Aorta (tissue), 5 donors: Measurements from ENCODE around the gene YTHDF1. TPM values are rescaled to one million over a fixed set of nuclear protein-coding genes. Genes with fewer than 3 reads are reported as not detected.

Source experiments
- ATAC-seq: fragments of 200-7000 bp; cut with Tn5 transposase; one replicate; pipeline ENCODE4 v1.9.1; 2022; ENCODE audit warnings: moderate library complexity; ENCODE audit not compliant: low FRiP score
- DNase-seq, 2 donors: peaks; one replicate each; pipeline ENCODE4 v3.0.0-alpha.2; 2020
- H3K27ac ChIP-seq, 2 donors: one replicate each; pipeline ENCODE4 v1.5.1; 2013; ENCODE audit warnings: low read length in 2 of 2, mild to moderate bottlenecking in 2 of 2, moderate library complexity in 2 of 2, control low read depth in 1 of 2, inconsistent platforms in 1 of 2, low read depth in 1 of 2
- H3K27me3 ChIP-seq, 2 donors: one replicate each; pipeline ENCODE4 v1.6.1; 2013; ENCODE audit warnings: control low read depth in 1 of 2, low read length in 1 of 2, mild to moderate bottlenecking in 1 of 2, moderate library complexity in 1 of 2; ENCODE audit not compliant: insufficient read depth in 2 of 2, control insufficient read depth in 1 of 2
- H3K36me3 ChIP-seq, 2 donors: one replicate each; pipeline ENCODE4 v1.6.1; 2013; ENCODE audit warnings: control low read depth in 1 of 2, low read length in 1 of 2, mild to moderate bottlenecking in 1 of 2; ENCODE audit not compliant: insufficient read depth in 2 of 2, control insufficient read depth in 1 of 2
- H3K4me1 ChIP-seq, 2 donors: one replicate each; pipeline ENCODE4 v1.6.1; 2013; ENCODE audit warnings: low read length in 2 of 2, control low read depth in 1 of 2, mild to moderate bottlenecking in 1 of 2, moderate library complexity in 1 of 2; ENCODE audit not compliant: insufficient read depth in 2 of 2, control insufficient read depth in 1 of 2
- H3K4me3 ChIP-seq, 2 donors: one replicate each; pipeline ENCODE4 v1.5.1; 2013; ENCODE audit warnings: low read length in 2 of 2, control low read depth in 1 of 2, mild to moderate bottlenecking in 1 of 2
- H3K9me3 ChIP-seq: one replicate; pipeline ENCODE4 v1.6.1; 2013; ENCODE audit warnings: mild to moderate bottlenecking, low read length; ENCODE audit not compliant: control insufficient read depth
- WGBS, 2 donors: extraction: QIAGEN DNeasy Blood & Tissue Kit; methylation state at CpG; one replicate each; pipeline ENCODE4 v1.1.7; 2013; 5-methylcytosine and 5-hydroxymethylcytosine counted together
- intact Hi-C, 2 donors: fragments of 100-400 bp; cut with DNase I; formaldehyde crosslinking; loops; one replicate each; pipeline versions ENCODE4 v1.14.2 to v1.15.0; 2022
- microRNA-seq, 2 donors: library from miRNA; unstranded; fragments of <30 nt; microRNA quantifications; one replicate each; pipeline ENCODE4 v1.2.0, GENCODE V29; 2020
- polyA plus RNA-seq, 2 donors: library from polyadenylated mRNA; stranded (reverse); fragments of 200-250 nt; gene quantifications; one replicate each; pipeline ENCODE4 v1.2.3, GENCODE V29; 2013
- total RNA-seq, 2 donors: library from RNA; stranded (reverse); fragmentation: NEBNext Ultra II Directional; extraction: Animal tissue kit (Norgen Biotek cat#: 25700); gene quantifications; one replicate each; pipeline ENCODE4 v1.2.1, GENCODE V29; 2021
- donor health status: healthy with polysubstance abuse.
- donor health status: Bipolar disorder and iron deficiency.
- donor health status: DM: no; HTN: no; CAD: no.
- donor health status: DM: no; HTN: no; CAD: no.
- donor health status: DM: yes; HTN: yes; CAD: no.

YTHDF1 gene
- total and polyA plus RNA-seq, 4 donors = 19.8 to 30.4 (median 24.7) TPM

DNA sequence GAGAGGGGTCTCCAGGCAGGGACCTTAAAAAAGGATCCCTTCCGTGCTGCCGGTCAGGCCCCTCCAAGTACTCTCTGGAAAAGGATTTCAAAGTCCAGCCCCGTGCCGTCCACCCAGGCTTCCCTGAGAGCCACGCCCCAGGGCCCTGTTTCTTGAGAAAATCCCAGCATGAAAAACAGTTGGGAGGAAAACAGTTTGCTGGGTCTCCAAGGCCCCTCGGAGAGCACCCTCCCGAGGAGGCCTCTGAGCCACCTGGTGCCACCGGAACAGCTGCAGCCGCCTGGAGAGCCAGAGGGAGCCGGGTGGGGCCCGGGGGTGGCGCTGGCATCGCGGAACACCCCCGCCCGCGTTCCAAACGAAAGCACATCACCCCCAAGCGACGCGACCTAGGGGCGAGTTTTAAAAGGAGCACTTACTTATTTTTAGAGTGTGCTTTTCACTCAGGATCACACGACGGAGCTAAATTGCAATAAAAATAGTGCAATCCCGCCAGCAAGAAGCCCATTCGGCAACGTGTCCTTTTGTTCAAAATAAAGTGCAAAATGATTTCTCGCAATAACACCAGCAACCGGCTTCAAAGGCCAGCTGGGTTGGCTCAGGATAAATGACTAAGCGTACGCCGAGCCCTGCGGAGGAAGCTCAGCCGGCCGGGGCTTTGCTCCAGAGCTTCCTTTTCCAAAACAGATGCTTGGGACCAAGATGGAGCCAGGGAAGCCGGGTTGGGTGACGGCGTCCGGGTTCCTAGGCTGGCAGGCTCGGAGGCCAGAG is 64.2 kb downstream of the YTHDF1 start:
- ATAC-seq (no peak), DNase-seq (peak; percentile 32 to 70)
- Histone ChIP-seq H3K4me1 (no peaks in the 10 kb centered on the region), H3K27ac (no peak overlapping the region), H3K27me3 (no peaks in the 10 kb centered on the region), H3K36me3 (no peaks in the 10 kb centered on the region), H3K9me3 (peaks cover 4% of the 10 kb centered on the region), H3K4me3 (no peak overlapping the region)
- intact Hi-C loops = no loop called here
- 10 to 22% methylated on average over 40 of the region's 40 CpGs for WGBS, 2 donors

DNA sequence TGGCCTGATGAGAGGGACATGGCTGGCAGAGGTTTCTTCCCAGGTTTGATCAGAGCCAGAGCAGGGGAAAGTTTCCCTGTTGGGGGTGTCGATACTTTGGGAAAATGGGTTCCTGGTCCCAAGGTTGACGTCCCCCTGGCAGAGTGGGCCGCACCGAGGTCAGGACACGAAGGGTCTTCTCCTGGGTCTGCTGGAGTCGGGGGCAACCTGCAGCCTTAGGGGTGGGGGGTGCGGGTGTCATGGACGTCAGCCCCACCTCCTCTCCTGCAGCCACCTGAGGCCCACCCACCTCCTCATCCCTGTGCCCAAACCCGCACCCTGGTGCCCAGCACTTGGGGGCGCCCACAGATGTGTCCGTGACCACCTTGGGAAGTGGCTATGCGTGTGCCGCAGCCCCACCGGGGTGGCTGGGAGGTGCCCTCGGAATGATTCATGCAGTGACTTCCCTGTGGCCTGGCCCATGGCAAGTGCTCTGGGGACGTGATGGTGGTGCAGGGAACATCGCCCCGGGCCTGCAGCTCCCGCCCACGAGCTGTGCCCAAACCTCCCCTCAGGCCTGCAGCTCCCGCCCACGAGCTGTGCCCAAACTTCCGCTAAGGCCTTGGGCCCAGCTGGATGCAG is 64.9 kb downstream of the YTHDF1 start:
- Histone ChIP-seq H3K4me1 (no peaks in the 10 kb centered on the region), H3K36me3 (no peaks in the 10 kb centered on the region), H3K4me3 (no peak overlapping the region), H3K27me3 (no peaks in the 10 kb centered on the region), H3K27ac (no peak overlapping the region), H3K9me3 (peaks cover 4% of the 10 kb centered on the region)
- WGBS, 2 donors = 72 to 77% methylated on average over 22 to 23 of the region's 23 CpGs
- DNase-seq (peak; percentile 38 to 64), ATAC-seq (peak; percentile 31)
- intact Hi-C loops = no loop called here

DNA sequence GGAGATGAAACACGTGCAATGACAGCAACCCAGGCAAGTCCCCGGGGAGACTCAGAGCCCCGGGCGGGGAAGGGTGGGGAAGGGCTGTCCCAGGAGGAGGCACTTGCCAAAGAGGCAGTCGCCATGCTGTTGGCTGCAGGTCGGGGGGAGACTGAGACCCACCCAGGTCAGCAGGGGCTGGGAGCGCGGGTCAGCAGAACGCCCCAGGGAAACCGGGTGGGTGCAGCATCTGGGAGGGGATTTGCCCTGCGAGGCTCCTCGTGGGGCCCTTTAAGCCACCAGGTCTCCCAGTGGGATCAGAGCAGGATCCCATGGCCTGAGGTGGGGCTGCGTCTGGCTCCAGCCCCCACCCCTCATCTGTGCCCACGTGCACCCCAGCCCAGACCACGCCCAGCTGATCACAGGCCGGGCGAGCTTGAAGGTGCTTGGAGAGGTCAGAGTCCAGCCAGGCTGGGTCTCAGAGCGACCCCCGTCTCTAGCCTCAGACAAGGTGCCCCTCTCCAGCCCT is 65.5 kb downstream of the YTHDF1 start:
- Histone ChIP-seq H3K27ac (no peak overlapping the region), H3K9me3 (peaks cover 4% of the 10 kb centered on the region), H3K4me3 (no peak overlapping the region), H3K4me1 (no peaks in the 10 kb centered on the region), H3K36me3 (no peaks in the 10 kb centered on the region), H3K27me3 (no peaks in the 10 kb centered on the region)
- WGBS, 2 donors = 78 to 81% methylated on average over 19 of the region's 19 CpGs
- ATAC-seq (peak; percentile 55), DNase-seq (peak; percentile 33 to 73)
- intact Hi-C loops = no loop called here

DNA sequence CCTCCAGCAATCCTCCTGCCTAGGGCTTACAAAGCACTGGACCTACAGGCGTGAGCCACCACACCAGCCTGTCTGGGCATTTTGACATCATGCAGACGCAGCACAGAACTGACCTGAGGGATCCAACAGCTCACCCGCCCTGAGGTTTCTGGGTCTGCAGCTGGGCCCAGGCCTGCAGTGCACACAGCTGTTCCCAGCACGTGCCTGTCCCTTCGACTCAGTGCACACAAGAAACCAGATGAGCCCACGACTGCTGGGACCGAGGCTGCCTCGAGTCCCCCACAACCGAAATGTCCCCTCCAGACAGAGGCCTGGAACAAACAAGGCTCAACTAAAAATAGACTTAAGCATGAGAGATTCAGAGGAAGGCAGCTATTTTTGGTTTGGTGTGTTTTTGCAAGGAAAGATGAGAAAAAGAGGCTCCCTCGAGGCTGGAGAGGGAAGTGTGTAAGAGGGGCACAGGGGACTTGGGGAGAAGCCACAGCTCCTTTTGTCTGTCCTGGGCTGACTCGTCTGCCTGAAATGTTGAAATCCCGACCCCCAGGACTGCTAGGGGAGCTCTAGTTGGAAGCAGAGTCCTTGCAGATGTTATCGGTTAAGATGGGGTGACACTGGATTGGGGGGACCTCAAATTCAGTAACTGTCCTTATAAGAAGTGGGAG is 66.3 kb downstream of the YTHDF1 start:
- H3K27me3 ChIP-seq = no peaks in the 10 kb centered on the region
- no peak for ATAC-seq
- H3K9me3 ChIP-seq = peaks cover 4% of the 10 kb centered on the region
- no peak overlapping the region for H3K4me3 ChIP-seq
- no peaks in the 10 kb centered on the region for H3K4me1 ChIP-seq
- 27 to 28% methylated on average over 13 of the region's 13 CpGs for WGBS, 2 donors
- intact Hi-C loops = no loop called here
- DNase-seq = peak; percentile 12 to 13
- no peaks in the 10 kb centered on the region for H3K36me3 ChIP-seq
- no peak overlapping the region for H3K27ac ChIP-seq

DNA sequence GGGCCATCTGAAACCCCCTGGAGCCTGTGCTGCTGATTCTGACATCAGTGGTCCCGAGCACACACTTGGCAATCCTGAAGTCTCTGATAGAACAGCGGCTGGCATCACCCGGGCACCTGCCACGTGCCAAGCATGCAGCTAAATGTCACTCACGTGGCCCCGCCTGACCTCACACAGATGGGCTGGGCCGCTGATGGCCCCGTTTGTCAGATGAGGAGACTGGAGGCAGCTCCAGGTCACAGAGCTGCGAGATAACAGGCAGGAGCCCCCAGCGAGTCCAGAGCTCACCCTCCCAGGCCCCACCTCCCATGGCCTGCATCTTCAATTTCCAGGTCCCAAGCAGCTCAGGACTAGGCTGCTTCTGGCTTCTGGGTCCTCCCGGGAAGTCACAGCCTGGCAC is 67.2 kb downstream of the YTHDF1 start:
- ATAC-seq (no peak), DNase-seq (peak; percentile 18 to 31)
- Histone ChIP-seq H3K4me1 (no peaks in the 10 kb centered on the region), H3K9me3 (peaks cover 4% of the 10 kb centered on the region), H3K27ac (no peak overlapping the region), H3K4me3 (no peak overlapping the region), H3K36me3 (no peaks in the 10 kb centered on the region), H3K27me3 (no peaks in the 10 kb centered on the region)
- intact Hi-C loops = no loop called here
- WGBS, 2 donors = 90 to 91% methylated on average over 11 of the region's 11 CpGs

DNA sequence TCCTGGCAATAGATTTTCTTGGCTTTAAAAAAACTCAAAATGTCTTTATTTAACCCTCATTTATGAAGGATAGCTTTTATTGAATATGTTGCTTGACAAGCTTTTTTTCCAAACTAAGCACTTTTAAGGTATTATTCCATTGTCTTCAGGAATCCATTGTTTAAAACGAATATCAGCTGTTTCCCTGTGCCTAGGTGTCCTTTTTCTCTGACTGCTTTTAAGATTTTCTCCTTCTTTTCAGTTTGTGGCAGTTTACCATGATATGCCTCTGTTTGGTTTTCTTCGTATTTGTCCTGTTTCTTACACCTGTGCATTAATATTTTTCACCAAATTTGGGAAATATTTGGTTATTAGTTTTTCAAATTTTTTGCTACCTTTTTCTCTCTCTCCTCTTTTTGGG is 68.4 kb downstream of the YTHDF1 start:
- WGBS, 2 donors = 73 to 84% methylated on average over 2 of the region's 2 CpGs
- intact Hi-C loops = no loop called here
- no peaks in the 10 kb centered on the region for H3K4me1 ChIP-seq
- no peaks in the 10 kb centered on the region for H3K36me3 ChIP-seq
- no peak overlapping the region for H3K4me3 ChIP-seq
- ATAC-seq (no peak), DNase-seq (no peak)
- no peaks in the 10 kb centered on the region for H3K27me3 ChIP-seq
- peaks cover 6% of the 10 kb centered on the region for H3K9me3 ChIP-seq
- H3K27ac ChIP-seq = no peak overlapping the region

Small RNA genes within 50 kb of the gene (microRNA-seq; reads per million reads assigned to microRNA genes)
- gene MIR124-3 = 0 to 0.60 reads per million in 2 donors
- 0 reads per million in 2 donors for gene MIR3196

Other genes with a start within 250 kb of the YTHDF1 start
- not detected for gene BHLHE23, start 209.2 kb downstream of the YTHDF1 start, total RNA-seq
- not detected for gene BHLHE23, start 209.2 kb downstream of the YTHDF1 start, polyA plus RNA-seq
- gene BIRC7, start 19.8 kb upstream of the YTHDF1 start, total RNA-seq = not detected
- gene BIRC7, start 19.8 kb upstream of the YTHDF1 start, polyA plus RNA-seq = not detected
- not detected for gene NKAIN4, start 38.3 kb upstream of the YTHDF1 start, total RNA-seq
- not detected for gene NKAIN4, start 38.3 kb upstream of the YTHDF1 start, polyA plus RNA-seq
- 10 to 100 TPM; 75.6 to 88.2 TPM for gene ARFGAP1, start 56.7 kb upstream of the YTHDF1 start, total RNA-seq
- 100 to 1,000 TPM in 1 of 2 donors, 10 to 100 TPM in 1; 21.7 to 202 TPM for gene ARFGAP1, start 56.7 kb upstream of the YTHDF1 start, polyA plus RNA-seq
- under 1 TPM in 1 of 2 donors, not detected in 1; 0.09 TPM for gene COL20A1, start 77.1 kb upstream of the YTHDF1 start, total RNA-seq
- under 1 TPM in 1 of 2 donors, not detected in 1; 0.15 TPM for gene COL20A1, start 77.1 kb upstream of the YTHDF1 start, polyA plus RNA-seq
- not detected for gene CHRNA4, start 145.2 kb upstream of the YTHDF1 start, total RNA-seq
- not detected for gene CHRNA4, start 145.2 kb upstream of the YTHDF1 start, polyA plus RNA-seq